Measurements from ENCODE around the gene PAOX. TPM values are rescaled to one million over a fixed set of nuclear protein-coding genes. Genes with fewer than 3 reads are reported as not detected.
A peak's percentile ranks its signal among the peaks of the same experiment; 100 is the strongest.

PAOX gene
- total and polyA plus RNA-seq, 7 donors, result 2.4 to 5.2 (median 3.5) TPM

DNA sequence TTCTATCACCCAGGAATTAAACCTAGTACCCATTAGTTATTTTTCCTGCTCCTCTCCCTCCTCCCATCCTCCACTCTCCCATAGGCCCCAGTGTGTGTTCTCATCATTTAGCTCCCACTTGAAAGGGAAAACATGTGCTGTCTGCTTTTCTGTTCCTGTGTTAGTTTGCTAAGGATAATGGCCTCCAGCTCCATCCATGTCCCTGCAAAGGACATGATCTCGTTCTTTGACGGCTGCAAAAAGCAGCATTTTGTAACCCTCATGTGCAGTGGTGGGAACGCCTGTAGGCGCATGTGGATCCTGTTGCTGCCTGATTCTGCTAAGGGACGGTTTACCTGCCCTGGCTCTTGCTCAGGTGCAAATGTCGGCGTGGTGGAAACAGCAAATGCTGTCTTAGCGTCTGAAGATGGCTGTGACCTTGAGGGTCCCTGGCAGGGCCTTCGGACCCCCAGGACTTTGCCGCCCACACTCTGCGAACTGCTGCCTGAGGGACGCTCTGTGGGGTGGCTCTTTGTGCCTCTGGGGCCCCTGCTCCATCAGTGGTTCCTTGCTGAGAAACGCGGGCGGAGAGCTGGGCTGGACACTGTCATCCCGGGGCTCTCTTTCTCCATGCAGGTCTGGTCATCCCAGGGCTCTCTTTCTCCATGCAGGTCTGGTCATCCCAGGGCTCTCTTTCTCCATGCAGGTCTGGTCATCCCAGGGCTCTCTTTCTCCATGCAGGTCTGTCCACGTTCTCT is 9.3 kb downstream of the PAOX start:
- 82 to 88% (median 87%) methylated on average over 17 of the region's 17 CpGs for WGBS, 3 donors
- Histone ChIP-seq H3K9me3 (no peaks in the 10 kb centered on the region), H3K27me3 (ENCODE audit: insufficient read depth in 3 of 3, low read length in 2 of 3) (no peaks in the 10 kb centered on the region), H3K4me3 (no peak overlapping the region), H3K36me3 (ENCODE audit: insufficient read depth in 1 of 2, low read depth in 1 of 2) (peaks cover 0 to 18% of the 10 kb centered on the region in 2 donors), H3K27ac (no peak overlapping the region), H3K4me1 (no peaks in the 10 kb centered on the region)
- no peak for TF ChIP-seq CTCF (IDR thresholded peaks at IDR 0.05)
- DNase-seq, result no peak
- intact Hi-C loops (cut with DNase I), result no loop called here
- no peak for ATAC-seq

DNA sequence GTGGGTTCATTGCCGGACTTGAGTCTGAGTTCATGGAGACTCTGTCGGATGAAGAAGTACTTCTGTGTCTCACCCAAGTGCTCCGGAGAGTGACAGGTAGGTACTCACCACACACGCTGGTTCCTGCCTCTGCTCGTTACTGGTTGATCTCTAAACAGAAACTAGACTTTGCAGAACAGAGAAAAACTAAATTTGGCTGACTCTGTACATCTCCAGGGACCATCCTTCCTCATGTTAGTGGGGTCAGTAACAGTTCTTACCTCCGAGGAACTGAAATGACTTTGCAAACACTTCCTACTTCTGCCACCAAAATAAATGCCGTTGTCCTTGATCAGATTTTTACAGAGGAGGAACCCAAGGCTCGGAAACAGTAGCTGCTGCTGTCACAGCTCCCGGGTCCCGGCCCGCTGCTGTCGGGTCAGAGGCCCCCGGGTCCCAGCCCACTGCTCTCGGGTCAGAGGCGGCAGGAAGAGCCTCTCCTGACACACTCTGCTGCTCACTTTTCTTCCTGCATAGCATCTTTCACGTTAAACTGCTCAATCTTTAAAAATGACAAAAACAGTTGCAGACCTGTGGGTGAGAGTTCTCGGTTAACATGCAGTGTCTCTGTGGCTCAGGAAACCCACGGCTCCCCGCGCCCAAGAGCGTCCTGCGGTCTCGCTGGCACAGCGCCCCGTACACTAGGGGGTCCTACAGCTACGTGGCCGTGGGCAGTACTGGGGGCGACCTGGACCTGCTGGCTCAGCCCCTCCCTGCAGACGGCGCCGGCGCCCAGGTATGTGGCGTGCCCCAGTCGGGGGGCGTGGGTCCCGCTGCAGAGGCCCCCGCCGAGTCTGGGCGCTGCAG is 10.1 kb downstream of the PAOX start:
- WGBS, 3 donors, result 76 to 78% (median 78%) methylated on average over 39 of the region's 39 CpGs
- ATAC-seq (no peak), DNase-seq (no peak)
- no peak for TF ChIP-seq CTCF (IDR thresholded peaks at IDR 0.05)
- no peaks in the 10 kb centered on the region for H3K9me3 ChIP-seq
- intact Hi-C loops (cut with DNase I), result no loop called here
- H3K4me1 ChIP-seq, result no peaks in the 10 kb centered on the region
- H3K36me3 ChIP-seq (ENCODE audit: insufficient read depth in 1 of 2, low read depth in 1 of 2), result peaks cover 0 to 10% of the 10 kb centered on the region in 2 donors
- H3K27ac ChIP-seq, result no peak overlapping the region
- no peak overlapping the region for H3K4me3 ChIP-seq
- H3K27me3 ChIP-seq (ENCODE audit: insufficient read depth in 3 of 3, low read length in 2 of 3), result no peaks in the 10 kb centered on the region

DNA sequence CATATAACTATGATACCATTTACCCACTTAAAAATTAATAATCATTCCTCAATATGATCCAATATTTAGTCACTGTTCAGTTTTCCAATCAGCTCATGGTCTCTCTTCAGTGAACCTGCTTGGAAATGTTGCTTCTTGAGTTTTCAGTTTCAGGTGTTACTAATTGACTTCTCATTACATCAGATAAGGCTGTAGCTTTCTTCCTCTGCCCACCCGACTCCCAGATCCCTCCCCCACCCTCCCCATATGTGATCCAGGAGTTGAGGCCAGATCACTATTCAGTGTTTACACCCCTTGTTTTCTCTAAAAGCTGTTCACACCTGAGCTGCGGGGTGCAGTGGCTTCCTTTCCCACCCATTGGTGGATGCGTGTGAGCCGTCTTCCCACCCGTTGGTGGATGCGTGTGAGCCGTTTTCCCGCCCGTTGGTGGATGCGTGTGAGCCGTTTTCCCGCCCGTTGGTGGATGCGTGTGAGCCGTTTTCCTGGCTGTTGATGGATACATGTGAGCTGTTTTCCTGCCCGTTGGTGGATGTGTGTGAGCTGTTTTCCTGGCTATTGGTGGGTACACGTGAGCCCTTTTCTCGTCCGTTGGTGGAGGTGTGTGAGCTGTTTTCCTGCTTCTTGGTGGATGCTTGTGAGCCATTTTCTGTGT is 11.7 kb downstream of the PAOX start:
- H3K36me3 ChIP-seq (ENCODE audit: insufficient read depth in 1 of 2, low read depth in 1 of 2), result peaks cover 0 to 7% of the 10 kb centered on the region in 2 donors
- no peak for ATAC-seq
- peaks cover 8% of the 10 kb centered on the region for H3K4me1 ChIP-seq
- WGBS, 3 donors, result 82 to 90% (median 87%) methylated on average over 19 of the region's 19 CpGs
- no peak overlapping the region for H3K4me3 ChIP-seq
- H3K27me3 ChIP-seq (ENCODE audit: insufficient read depth in 3 of 3, low read length in 2 of 3), result no peaks in the 10 kb centered on the region
- DNase-seq, result no peak
- peak overlapping the region; percentile 30 for H3K27ac ChIP-seq
- intact Hi-C loops (cut with DNase I), result loop anchor here in 1 of 2 donors (10.0 kb wide), 1 partner anchor 66 kb away; no protein-coding TSS in a partner anchor
- no peaks in the 10 kb centered on the region for H3K9me3 ChIP-seq
- no peak for TF ChIP-seq CTCF (IDR thresholded peaks at IDR 0.05)

DNA sequence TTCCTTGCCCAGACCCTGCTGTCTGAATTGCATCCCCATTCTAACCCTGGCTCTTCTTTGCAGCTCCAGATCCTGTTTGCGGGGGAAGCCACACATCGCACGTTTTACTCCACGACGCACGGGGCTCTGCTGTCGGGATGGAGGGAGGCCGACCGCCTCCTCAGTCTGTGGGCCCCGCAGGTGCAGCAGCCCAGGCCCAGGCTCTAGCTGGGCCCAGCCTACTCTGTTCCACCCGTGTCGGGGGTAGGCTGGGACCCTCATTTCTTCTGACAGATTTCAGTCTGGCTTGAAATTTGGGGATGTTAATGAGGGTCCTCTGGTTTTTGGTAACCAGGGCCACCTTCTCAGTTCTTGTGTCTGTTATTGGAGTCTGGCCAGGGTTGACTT is 12.2 kb downstream of the PAOX start:
- intact Hi-C loops (cut with DNase I), result loop anchor here in 1 of 2 donors (10.0 kb wide), 1 partner anchor 66 kb away; no protein-coding TSS in a partner anchor
- Histone ChIP-seq H3K27me3 (ENCODE audit: insufficient read depth in 3 of 3, low read length in 2 of 3) (no peaks in the 10 kb centered on the region), H3K27ac (no peak overlapping the region), H3K36me3 (ENCODE audit: insufficient read depth in 1 of 2, low read depth in 1 of 2) (peaks cover 0 to 12% of the 10 kb centered on the region in 2 donors), H3K4me1 (peaks cover 8% of the 10 kb centered on the region), H3K4me3 (no peak overlapping the region), H3K9me3 (no peaks in the 10 kb centered on the region)
- ATAC-seq, result no peak
- TF ChIP-seq CTCF (IDR thresholded peaks at IDR 0.05), result no peak
- DNase-seq, result no peak
- WGBS, 3 donors, result 92 to 93% (median 92%) methylated on average over 12 of the region's 12 CpGs

All from psoas muscle (tissue), 8 donors.